Mesendoderm (in vitro differentiated cells): ENCODE data around the gene COPS7A.

Source experiments
- DNase-seq: peaks from one replicate; pipeline ENCODE4 v3.0.0; 2013
- H2AK5ac ChIP-seq: 2 replicates; pipeline ENCODE4 v1.6.1; 2013; ENCODE audit warnings: low read length, inconsistent platforms
- H2BK120ac ChIP-seq: 2 replicates; pipeline ENCODE4 v1.6.1; 2013; ENCODE audit warnings: low read depth, mild to moderate bottlenecking, low read length, moderate library complexity, mixed read lengths
- H2BK15ac ChIP-seq: replicated peaks from 2 replicates; pipeline ENCODE4 v1.6.1; 2013; ENCODE audit warnings: low read depth, mild to moderate bottlenecking, moderate library complexity
- H2BK5ac ChIP-seq: 2 replicates; pipeline ENCODE4 v1.6.1; 2013; ENCODE audit warnings: low read length, inconsistent platforms
- H3K18ac ChIP-seq: 2 replicates; pipeline ENCODE4 v1.6.1; 2013; ENCODE audit warnings: mild to moderate bottlenecking, low read length, mixed read lengths
- H3K23ac ChIP-seq: one replicate; pipeline ENCODE4 v1.6.1; 2013; ENCODE audit warnings: low read length
- H3K27ac ChIP-seq: 2 replicates; pipeline ENCODE4 v1.5.1; 2013; ENCODE audit warnings: low read depth, mild to moderate bottlenecking, inconsistent platforms, low read length, moderate library complexity
- H3K27me3 ChIP-seq: 2 replicates; pipeline ENCODE4 v1.6.1; 2013; ENCODE audit warnings: low read length, control low read depth, mild to moderate bottlenecking, inconsistent platforms; ENCODE audit not compliant: insufficient read depth, poor library complexity
- H3K36me3 ChIP-seq: 2 replicates; pipeline ENCODE4 v1.6.1; 2013; ENCODE audit warnings: low read length, inconsistent platforms; ENCODE audit not compliant: control insufficient read depth, insufficient read depth
- H3K4ac ChIP-seq: one replicate; pipeline ENCODE4 v1.6.1; 2013; ENCODE audit warnings: low read depth, mild to moderate bottlenecking, low read length, moderate library complexity
- H3K4me1 ChIP-seq: 2 replicates; pipeline ENCODE4 v1.6.1; 2013; ENCODE audit warnings: low read depth, low read length, inconsistent platforms; ENCODE audit not compliant: control insufficient read depth
- H3K4me2 ChIP-seq: 2 replicates; pipeline ENCODE4 v1.6.1; 2013; ENCODE audit warnings: low read length
- H3K4me3 ChIP-seq: 2 replicates; pipeline ENCODE4 v1.5.1; 2013; ENCODE audit warnings: mild to moderate bottlenecking, low read length
- H3K56ac ChIP-seq: one replicate; pipeline ENCODE4 v1.6.1; 2013; ENCODE audit warnings: low read length
- H3K79me1 ChIP-seq: 2 replicates; pipeline ENCODE4 v1.6.1; 2013; ENCODE audit warnings: low read length, inconsistent platforms
- H3K79me2 ChIP-seq: 2 replicates; pipeline ENCODE4 v1.6.1; 2013; ENCODE audit warnings: mild to moderate bottlenecking, low read length; ENCODE audit not compliant: control insufficient read depth, insufficient read depth
- H3K9ac ChIP-seq: 2 replicates; pipeline ENCODE4 v1.6.1; 2013; ENCODE audit warnings: low read length, inconsistent platforms
- H4K5ac ChIP-seq: one replicate; pipeline ENCODE4 v1.6.1; 2013; ENCODE audit warnings: low read length
- H4K8ac ChIP-seq: one replicate; pipeline ENCODE4 v1.6.1; 2013; ENCODE audit warnings: low read depth, mild to moderate bottlenecking, control low read depth, low read length, moderate library complexity
- WGBS: extraction: QIAGEN DNeasy Blood & Tissue Kit; methylation state at CpG from one replicate; pipeline ENCODE4 v1.1.7; 2013; ENCODE audit warnings: low lambda C conversion rate, missing lambda C conversion rate; ENCODE audit not compliant: insufficient coverage; ENCODE audit errors: extremely low coverage; 5-methylcytosine and 5-hydroxymethylcytosine counted together

Gene COPS7A

DNA sequence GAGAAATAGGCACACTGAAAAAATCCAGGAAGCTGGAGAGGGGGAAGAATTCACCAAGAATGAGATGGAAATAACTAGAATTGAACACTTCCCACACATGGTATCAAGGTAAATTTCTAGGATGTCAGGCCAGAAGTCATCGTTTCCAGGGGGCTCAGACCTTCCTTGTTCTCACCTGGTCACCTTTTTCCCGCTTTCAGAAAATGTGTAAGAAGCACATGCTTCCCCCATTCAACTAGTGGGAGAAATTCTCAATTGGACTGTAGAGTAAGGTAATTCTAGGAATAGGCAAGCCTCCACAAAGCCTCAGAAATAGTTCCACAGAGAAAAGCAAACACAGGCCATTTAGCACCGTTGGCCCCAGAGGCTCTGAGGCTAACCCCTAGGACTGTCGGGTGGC lies 39.5 kb downstream of the COPS7A start:
- H3K9ac ChIP-seq: peak overlapping the region; percentile 67
- H4K8ac ChIP-seq: peak overlapping the region; percentile 58
- peak overlapping the region; percentile 91 for H2BK120ac ChIP-seq
- H2BK5ac ChIP-seq: peak overlapping the region; percentile 24
- DNase-seq: no peak
- peaks cover 14% of the 10 kb centered on the region for H3K4me1 ChIP-seq
- H3K79me1 ChIP-seq: peaks cover 5% of the 10 kb centered on the region
- no peak overlapping the region for H3K4me3 ChIP-seq
- no peak overlapping the region for H3K4me2 ChIP-seq
- peak overlapping the region; percentile 80 for H2AK5ac ChIP-seq
- peak overlapping the region; percentile 9 for H2BK15ac ChIP-seq
- peaks cover 15% of the 10 kb centered on the region for H3K79me2 ChIP-seq
- H3K27ac ChIP-seq: peak overlapping the region; percentile 66
- H3K18ac ChIP-seq: peak overlapping the region; percentile 94
- H3K27me3 ChIP-seq: no peaks in the 10 kb centered on the region
- peak overlapping the region; percentile 90 for H3K4ac ChIP-seq
- H4K5ac ChIP-seq: peak overlapping the region; percentile 88
- no peaks in the 10 kb centered on the region for H3K36me3 ChIP-seq
- no CpG with 5 or more reads among the region's 4 CpGs for WGBS
- peak overlapping the region; percentile 77 for H3K56ac ChIP-seq
- no peak overlapping the region for H3K23ac ChIP-seq

DNA sequence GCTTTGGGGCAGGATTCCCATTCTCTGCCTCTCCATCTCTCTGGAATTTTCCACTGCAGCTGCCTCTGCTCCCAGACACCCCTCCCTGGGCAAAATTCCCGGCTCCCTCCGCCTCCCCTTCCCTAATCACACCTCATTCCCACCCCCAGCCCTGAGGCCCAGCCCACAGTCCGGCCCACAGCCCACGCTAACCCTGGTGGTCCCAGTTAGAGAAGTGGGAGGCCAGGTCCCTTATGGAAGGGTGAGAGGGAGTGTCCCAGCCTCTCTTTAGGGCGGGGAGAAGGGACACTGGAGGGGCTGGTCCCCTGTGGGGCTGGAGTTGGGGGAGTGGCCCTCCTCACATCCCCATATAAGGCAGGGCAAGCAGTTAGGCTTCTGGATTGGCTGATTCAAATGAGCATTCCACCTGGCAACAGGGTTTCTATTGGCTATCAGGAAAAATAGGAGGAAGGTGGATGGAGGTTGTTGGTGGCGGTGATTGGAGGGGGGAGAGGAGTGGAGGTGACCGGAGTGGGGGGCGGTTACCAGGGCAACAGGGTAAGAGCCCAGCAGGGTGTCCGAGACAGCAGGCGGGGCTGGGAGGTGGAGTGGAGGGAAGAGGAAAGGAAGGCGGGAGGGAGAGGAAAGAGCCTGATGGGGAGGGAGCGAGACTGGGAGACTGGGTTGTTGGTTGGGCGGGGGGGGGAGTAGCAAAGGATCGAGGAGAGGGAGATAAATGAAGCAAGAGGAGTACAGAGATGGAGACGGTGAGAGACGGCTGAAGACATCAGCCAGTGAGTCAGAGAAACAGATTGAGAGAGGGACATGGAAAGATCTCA lies 40.4 kb downstream of the COPS7A start:
- H3K27ac ChIP-seq: peak overlapping the region; percentile 98
- no peak overlapping the region for H2AK5ac ChIP-seq
- no CpG with 5 or more reads among the region's 16 CpGs for WGBS

DNA sequence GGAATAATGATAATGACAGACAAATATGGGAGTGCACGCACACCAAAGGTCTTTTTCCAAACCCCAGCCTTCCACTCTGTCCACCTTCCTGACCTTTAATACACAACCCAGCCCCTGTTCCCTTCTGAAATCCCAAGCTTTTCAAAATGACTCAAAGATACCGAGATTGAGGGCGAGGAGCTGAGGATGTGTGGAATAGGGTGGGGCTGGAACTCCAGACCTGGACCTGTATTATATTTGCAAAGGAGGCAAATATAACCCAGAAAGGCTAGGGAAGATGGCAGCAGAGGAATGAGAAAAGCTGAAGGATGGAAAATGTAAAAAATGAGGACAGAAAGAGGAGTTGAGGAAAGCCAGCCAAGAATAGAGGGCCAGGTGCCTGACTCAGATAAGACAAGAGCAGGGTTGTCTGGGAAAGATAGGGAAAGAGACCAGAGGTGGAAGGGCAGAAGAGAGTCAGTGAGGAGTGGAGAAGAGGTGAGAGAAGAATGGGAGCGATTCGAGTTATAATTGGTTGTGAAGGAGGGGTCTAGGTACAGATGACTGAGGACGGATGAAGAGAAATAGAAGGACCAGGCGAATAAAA lies 41.3 kb downstream of the COPS7A start:
- no peaks in the 10 kb centered on the region for H3K27me3 ChIP-seq
- H3K23ac ChIP-seq: no peak overlapping the region
- H3K18ac ChIP-seq: peak overlapping the region; percentile 95
- H2BK5ac ChIP-seq: peak overlapping the region; percentile 89
- peaks cover 19% of the 10 kb centered on the region for H3K79me2 ChIP-seq
- peak overlapping the region; percentile 36 for H4K5ac ChIP-seq
- H2BK15ac ChIP-seq: peak overlapping the region; percentile 60
- peak overlapping the region; percentile 70 for H3K9ac ChIP-seq
- peaks cover 11% of the 10 kb centered on the region for H3K79me1 ChIP-seq
- H3K36me3 ChIP-seq: peaks cover 2% of the 10 kb centered on the region
- H2BK120ac ChIP-seq: peak overlapping the region; percentile 67
- H3K27ac ChIP-seq: peak overlapping the region; percentile 98
- no peak overlapping the region for H3K4ac ChIP-seq
- WGBS: no CpG with 5 or more reads among the region's 7 CpGs
- DNase-seq: peak; percentile 78
- no peak overlapping the region for H2AK5ac ChIP-seq
- H3K56ac ChIP-seq: peak overlapping the region; percentile 88
- peak overlapping the region; percentile 52 for H3K4me3 ChIP-seq
- peak overlapping the region; percentile 59 for H4K8ac ChIP-seq
- peaks cover 18% of the 10 kb centered on the region for H3K4me1 ChIP-seq
- peak overlapping the region; percentile 93 for H3K4me2 ChIP-seq

More for the DNA sequence above, 40.4 kb downstream of the COPS7A start:
- Histone ChIP-seq H3K9ac (peak overlapping the region; percentile 67), H4K5ac (peak overlapping the region; percentile 88), H3K23ac (no peak overlapping the region), H3K4me1 (peaks cover 18% of the 10 kb centered on the region), H3K56ac (peak overlapping the region; percentile 88), H3K79me2 (peaks cover 19% of the 10 kb centered on the region), H3K18ac (peak overlapping the region; percentile 94), H3K4me2 (peak overlapping the region; percentile 26), H3K4ac (peak overlapping the region; percentile 93), H3K36me3 (no peaks in the 10 kb centered on the region), H3K27me3 (no peaks in the 10 kb centered on the region), H2BK5ac (peak overlapping the region; percentile 24), H3K79me1 (peaks cover 6% of the 10 kb centered on the region), H2BK120ac (peak overlapping the region; percentile 91), H4K8ac (no peak overlapping the region), H3K4me3 (no peak overlapping the region), H2BK15ac (no peak overlapping the region)
- DNase-seq: peak; percentile 100

DNA sequence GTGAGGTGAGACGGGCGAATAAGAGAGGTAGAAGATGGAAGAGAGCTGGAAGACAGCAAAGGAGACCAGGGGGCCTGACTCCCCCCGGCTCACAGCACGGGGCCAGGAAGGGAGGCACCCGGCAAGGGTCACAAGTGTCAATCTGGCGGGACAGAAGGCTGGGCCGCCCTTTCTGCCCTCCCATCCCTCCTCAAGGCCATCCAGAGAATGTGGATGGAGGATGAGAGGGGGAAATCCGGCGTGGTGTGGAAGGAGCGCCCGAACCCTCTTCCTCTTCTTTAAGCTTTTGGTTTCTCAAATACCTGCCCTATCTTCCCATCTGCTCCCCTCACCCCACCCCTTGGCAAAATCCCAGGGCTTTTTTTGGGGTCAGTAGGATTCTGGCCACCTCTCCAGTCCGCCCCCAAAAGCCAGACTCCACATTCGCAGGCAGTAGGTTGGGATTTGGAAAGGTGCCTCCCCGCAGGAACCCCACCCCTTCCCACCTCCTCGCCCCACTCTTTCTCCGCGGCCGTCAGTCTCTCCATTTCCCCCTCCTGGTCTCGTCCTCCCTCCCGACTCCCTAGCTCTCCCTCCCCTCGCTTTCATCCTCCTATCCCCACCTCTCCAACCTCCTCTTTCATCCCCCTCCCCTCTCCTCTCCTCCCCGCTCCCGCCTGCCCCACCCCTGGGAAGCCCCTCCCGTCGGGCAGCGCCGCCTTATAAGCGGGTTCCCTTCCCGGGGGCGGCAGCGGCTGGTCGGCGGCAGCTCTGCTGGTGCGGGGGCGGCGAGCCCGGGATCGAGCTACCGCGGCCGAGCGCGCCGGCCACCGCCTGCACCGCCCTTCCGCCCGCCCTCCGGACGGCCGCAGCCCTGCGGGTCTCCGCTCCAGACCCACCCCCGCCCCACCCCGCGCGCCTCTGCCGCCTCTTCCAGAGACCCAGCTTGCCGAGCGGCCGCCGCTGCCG lies 42.1 kb downstream of the COPS7A start, which contains the start of gene PTMS:
Gene PTMS (plus strand): TSS at position 730 of the 948 bp plus-strand sequence. CDS start 343 bp downstream, outside the sequence.
- Histone ChIP-seq H3K56ac (peak within 1 kb of the TSS; percentile 99), H2BK15ac (peak within 1 kb of the TSS; percentile 60), H3K4me2 (peak within 1 kb of the TSS; percentile 93), H2BK5ac (peak within 1 kb of the TSS; percentile 89), H3K18ac (peak within 1 kb of the TSS; percentile 98), H3K4me1 (peaks cover 18% of the 10 kb centered on the region), H3K79me1 (peaks cover 11% of the 10 kb centered on the region), H2BK120ac (peak within 1 kb of the TSS; percentile 88), H3K23ac (peak within 1 kb of the TSS; percentile 97), H3K9ac (peak within 1 kb of the TSS; percentile 99), H3K27ac (peak within 1 kb of the TSS; percentile 98), H3K27me3 (no peaks in the 10 kb centered on the region), H3K4ac (peak within 1 kb of the TSS; percentile 98), H3K4me3 (peak within 1 kb of the TSS; percentile 96), H3K79me2 (peaks cover 19% of the 10 kb centered on the region), H3K36me3 (peaks cover 2% of the 10 kb centered on the region), H2AK5ac (no peak within 1 kb of the TSS), H4K5ac (peak within 1 kb of the TSS; percentile 36), H4K8ac (no peak within 1 kb of the TSS)
- peak; percentile 98 for DNase-seq
- no CpG with 5 or more reads among the region's 63 CpGs for whole genome bisulfite sequencing

DNA sequence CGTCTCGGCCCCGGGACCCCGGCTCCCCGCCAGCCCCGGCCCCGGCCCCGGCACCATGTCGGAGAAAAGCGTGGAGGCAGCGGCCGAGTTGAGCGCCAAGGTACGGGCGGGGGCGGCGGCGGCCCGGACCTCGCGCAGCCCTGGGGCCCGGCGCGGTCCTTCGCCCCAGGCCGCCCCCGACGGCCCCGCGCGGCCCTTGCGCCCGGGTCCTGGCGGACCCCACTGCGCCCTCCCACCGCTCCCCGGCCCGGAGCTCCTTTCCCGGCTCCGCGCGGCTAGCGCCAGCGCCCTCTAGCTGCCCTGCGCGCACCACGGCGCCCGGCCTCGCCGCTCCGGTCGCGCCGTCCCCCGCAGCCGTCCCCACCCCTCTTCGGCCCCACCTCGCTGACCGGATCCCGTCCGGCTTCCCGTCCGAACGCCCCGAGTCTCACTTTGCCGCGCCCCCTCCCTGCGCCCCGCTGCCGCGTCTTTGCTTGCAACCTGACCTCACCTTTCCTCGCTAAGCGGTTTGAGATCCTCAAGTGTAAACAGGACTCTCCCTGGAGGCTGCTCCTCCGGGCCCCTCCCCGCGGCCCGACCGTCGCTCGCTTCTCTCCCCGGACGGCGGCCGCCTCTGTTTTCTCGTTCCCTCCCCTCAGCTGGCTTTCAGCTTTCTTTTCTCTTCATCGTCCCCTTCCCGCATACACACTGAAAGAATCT lies 43.0 kb downstream of the COPS7A start:
- peak overlapping the region; percentile 98 for H3K18ac ChIP-seq
- no CpG with 5 or more reads among the region's 88 CpGs for WGBS
- H2AK5ac ChIP-seq: no peak overlapping the region
- no peak overlapping the region for H2BK5ac ChIP-seq
- peaks cover 5% of the 10 kb centered on the region for H3K36me3 ChIP-seq
- no peak overlapping the region for H2BK15ac ChIP-seq
- H3K56ac ChIP-seq: peak overlapping the region; percentile 99
- H3K4ac ChIP-seq: peak overlapping the region; percentile 97
- peak overlapping the region; percentile 61 for H3K4me2 ChIP-seq
- H3K4me3 ChIP-seq: peak overlapping the region; percentile 96
- no peak overlapping the region for H4K5ac ChIP-seq
- H3K79me1 ChIP-seq: peaks cover 11% of the 10 kb centered on the region
- H2BK120ac ChIP-seq: peak overlapping the region; percentile 88
- H3K4me1 ChIP-seq: peaks cover 19% of the 10 kb centered on the region
- H4K8ac ChIP-seq: no peak overlapping the region
- DNase-seq: peak; percentile 80
- no peaks in the 10 kb centered on the region for H3K27me3 ChIP-seq
- H3K9ac ChIP-seq: peak overlapping the region; percentile 99
- H3K27ac ChIP-seq: peak overlapping the region; percentile 90
- H3K79me2 ChIP-seq: peaks cover 19% of the 10 kb centered on the region
- H3K23ac ChIP-seq: peak overlapping the region; percentile 97
